ENCODE measurements around the gene ZBTB20.

Gene ZBTB20

GRCh38 chr3:115095236-115095635, 51.9 kb downstream of the ZBTB20 start:
- Histone ChIP-seq H3K27ac (ENCODE audit: low read depth, low read length) (no peak overlapping the region), H4K20me1 (ENCODE audit: control insufficient read depth, insufficient read depth, low read depth, low read length) (no peaks in the 10 kb centered on the region), H3K9me3 (ENCODE audit: control insufficient read depth, insufficient read depth, low read length) (no peaks in the 10 kb centered on the region), H3F3A (ENCODE audit: control insufficient read depth, insufficient read depth) (0 out of 2 replicates have a peak, but pooled peaks cover 2% of the 10 kb centered on the region), H3K4me1 (ENCODE audit: control insufficient read depth, low read length) (peaks cover 23% of the 10 kb centered on the region), H3K4me2 (ENCODE audit: low read length) (no peak overlapping the region), H3K36me3 (ENCODE audit: control insufficient read depth, low read length) (no peaks in the 10 kb centered on the region), H3K79me2 (ENCODE audit: control insufficient read depth, low read length) (no peaks in the 10 kb centered on the region), H3K4me3 (ENCODE audit: low read length) (no peak overlapping the region), H3K9me2 (replicated peaks; ENCODE audit: control insufficient read depth, low read length) (no peaks in the 10 kb centered on the region), H3K27me3 (ENCODE audit: control insufficient read depth, low read length) (no peaks in the 10 kb centered on the region)
- TF ChIP-seq CTCF (IDR thresholded peaks at IDR 0.05; ENCODE audit: low read depth, low read length, poor library complexity, severe bottlenecking) (no peak), EZH2phosphoT487 (IDR thresholded peaks at IDR 0.05; ENCODE audit: borderline replicate concordance, low read length) (no peak)

DNA sequence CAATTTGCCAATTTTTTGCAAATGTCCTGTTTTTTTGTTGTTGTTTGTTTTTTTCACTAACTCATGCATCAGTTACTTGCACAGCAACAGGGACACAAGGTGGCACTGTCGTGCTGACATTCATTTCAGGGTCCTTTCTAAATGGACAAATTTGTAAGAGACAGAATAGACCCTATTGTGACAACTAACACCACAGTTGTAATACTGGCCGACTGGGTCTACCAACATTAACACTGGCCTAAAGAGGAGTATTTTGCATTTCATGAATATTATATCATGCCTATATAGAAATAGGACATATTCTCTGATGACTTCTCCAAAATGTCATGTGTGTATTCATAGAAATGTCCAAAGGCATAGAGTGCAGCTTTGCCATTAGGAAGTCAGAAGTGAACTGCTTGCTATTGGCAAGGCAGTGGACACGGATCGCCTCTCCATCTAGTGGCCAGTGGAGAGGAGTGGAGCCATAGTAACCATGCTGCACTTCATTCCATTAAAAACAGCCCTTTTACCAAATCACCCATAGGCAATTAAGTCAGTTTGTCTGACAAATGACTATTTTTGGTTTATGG, 54.8 kb downstream of the ZBTB20 start:
- Histone ChIP-seq H3K27me3 (ENCODE audit: control insufficient read depth, low read length) (no peaks in the 10 kb centered on the region), H3K4me1 (ENCODE audit: control insufficient read depth, low read length) (peaks cover 8% of the 10 kb centered on the region), H3K79me2 (ENCODE audit: control insufficient read depth, low read length) (no peaks in the 10 kb centered on the region), H3K4me2 (ENCODE audit: low read length) (no peak overlapping the region), H3K27ac (ENCODE audit: low read depth, low read length) (no peak overlapping the region), H3K9me3 (ENCODE audit: control insufficient read depth, insufficient read depth, low read length) (no peaks in the 10 kb centered on the region), H3K4me3 (ENCODE audit: low read length) (no peak overlapping the region), H4K20me1 (ENCODE audit: control insufficient read depth, insufficient read depth, low read depth, low read length) (no peaks in the 10 kb centered on the region), H3F3A (ENCODE audit: control insufficient read depth, insufficient read depth) (no peaks in the 10 kb centered on the region), H3K9me2 (replicated peaks; ENCODE audit: control insufficient read depth, low read length) (no peaks in the 10 kb centered on the region), H3K36me3 (ENCODE audit: control insufficient read depth, low read length) (no peaks in the 10 kb centered on the region)
- peak; percentile 85 for TF ChIP-seq CTCF (IDR thresholded peaks at IDR 0.05; ENCODE audit: low read depth, low read length, poor library complexity, severe bottlenecking)
- TF ChIP-seq EZH2phosphoT487 (IDR thresholded peaks at IDR 0.05; ENCODE audit: borderline replicate concordance, low read length): no peak

DNA sequence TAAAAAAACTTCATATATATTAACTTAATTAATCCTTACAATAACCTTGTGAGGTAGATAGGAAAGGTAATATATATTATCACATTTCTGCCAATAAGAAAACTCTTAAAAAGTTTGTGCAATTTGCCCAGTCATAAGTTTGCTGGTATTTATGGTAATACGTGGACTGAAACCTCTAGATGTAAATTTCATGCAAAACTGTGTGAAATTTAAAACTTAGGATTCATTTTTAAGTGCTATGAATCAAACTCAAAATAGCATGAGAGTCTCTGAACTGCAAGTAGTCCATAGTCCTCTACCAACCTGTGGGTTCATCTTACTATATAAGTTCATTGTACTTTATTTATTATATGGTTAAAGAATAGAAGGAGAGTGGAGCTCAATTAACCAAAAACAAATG, 56.4 kb downstream of the ZBTB20 start:
- H3K4me1 ChIP-seq (ENCODE audit: control insufficient read depth, low read length): peaks cover 8% of the 10 kb centered on the region
- TF ChIP-seq CTCF (IDR thresholded peaks at IDR 0.05; ENCODE audit: low read depth, low read length, poor library complexity, severe bottlenecking) (no peak), EZH2phosphoT487 (IDR thresholded peaks at IDR 0.05; ENCODE audit: borderline replicate concordance, low read length) (no peak)
- H3K27me3 ChIP-seq (ENCODE audit: control insufficient read depth, low read length): no peaks in the 10 kb centered on the region
- no peaks in the 10 kb centered on the region for H3K79me2 ChIP-seq (ENCODE audit: control insufficient read depth, low read length)
- H3K27ac ChIP-seq (ENCODE audit: low read depth, low read length): no peak overlapping the region
- H3K4me3 ChIP-seq (ENCODE audit: low read length): no peak overlapping the region
- no peaks in the 10 kb centered on the region for H3K36me3 ChIP-seq (ENCODE audit: control insufficient read depth, low read length)
- H4K20me1 ChIP-seq (ENCODE audit: control insufficient read depth, insufficient read depth, low read depth, low read length): no peaks in the 10 kb centered on the region
- no peaks in the 10 kb centered on the region for H3F3A ChIP-seq (ENCODE audit: control insufficient read depth, insufficient read depth)
- no peak overlapping the region for H3K4me2 ChIP-seq (ENCODE audit: low read length)
- H3K9me2 ChIP-seq (replicated peaks; ENCODE audit: control insufficient read depth, low read length): no peaks in the 10 kb centered on the region
- no peaks in the 10 kb centered on the region for H3K9me3 ChIP-seq (ENCODE audit: control insufficient read depth, insufficient read depth, low read length)
